Hematopoietic multipotent progenitor cell treated with erythropoietin and hydrocortisone succinate and interleukin-3 and kit ligand, for 4 days (in vitro differentiated cells): ENCODE measurements around the gene PTPRN2.

Experiments used
- DNase-seq: peaks from one replicate; pipeline ENCODE4 v3.0.0-alpha.2; 2015

Gene PTPRN2

GRCh38 chr7:157830331-157830730 lies 757.3 kb downstream of the PTPRN2 start:
- DNase-seq = no peak

GRCh38 chr7:157829491-157829890 lies 758.1 kb downstream of the PTPRN2 start:
- DNase-seq = no peak

GRCh38 chr7:157828881-157829280 lies 758.7 kb downstream of the PTPRN2 start:
- DNase-seq = no peak

- no peak for DNase-seq
These were observed 759.4 kb downstream of the PTPRN2 start for GRCh38 chr7:157828190-157828589.

- no peak for DNase-seq
These were observed 759.8 kb downstream of the PTPRN2 start for GRCh38 chr7:157827863-157828160.

GRCh38 chr7:157827045-157827862 lies 760.4 kb downstream of the PTPRN2 start:
- DNase-seq = no peak

- no peak for DNase-seq
These were observed 761.1 kb downstream of the PTPRN2 start for GRCh38 chr7:157826566-157826965.

GRCh38 chr7:157825325-157825724 lies 762.3 kb downstream of the PTPRN2 start:
- DNase-seq = no peak

- no peak for DNase-seq
These were observed 762.9 kb downstream of the PTPRN2 start for GRCh38 chr7:157824819-157825121.

GRCh38 chr7:157824011-157824818 lies 763.4 kb downstream of the PTPRN2 start:
- no peak for DNase-seq

GRCh38 chr7:157822688-157823031 lies 765.0 kb downstream of the PTPRN2 start:
- DNase-seq = no peak

GRCh38 chr7:157821959-157822687 lies 765.5 kb downstream of the PTPRN2 start:
- no peak for DNase-seq

GRCh38 chr7:157820796-157821195 lies 766.8 kb downstream of the PTPRN2 start:
- DNase-seq = no peak

GRCh38 chr7:157819455-157819807 lies 768.2 kb downstream of the PTPRN2 start:
- DNase-seq = no peak

GRCh38 chr7:157818701-157819454 lies 768.7 kb downstream of the PTPRN2 start:
- no peak for DNase-seq

- no peak for DNase-seq
These were observed 769.5 kb downstream of the PTPRN2 start for GRCh38 chr7:157817944-157818700.

GRCh38 chr7:157817433-157817832 lies 770.2 kb downstream of the PTPRN2 start:
- DNase-seq = no peak

- no peak for DNase-seq
These were observed 770.9 kb downstream of the PTPRN2 start for GRCh38 chr7:157816526-157817250.

- no peak for DNase-seq
These were observed 771.5 kb downstream of the PTPRN2 start for GRCh38 chr7:157816086-157816485.

GRCh38 chr7:157815706-157816022 lies 772.0 kb downstream of the PTPRN2 start:
- no peak for DNase-seq

- no peak for DNase-seq
These were observed 772.5 kb downstream of the PTPRN2 start for GRCh38 chr7:157814931-157815705.
